Retinal pigment epithelial cell (primary cell): ENCODE data around the gene MGAT5.

Source experiments
- DNase-seq: peaks from one replicate; pipeline ENCODE4 v3.0.0-alpha.2; 2010; ENCODE audit warnings: low read depth
- H3K4me3 ChIP-seq: 2 replicates; pipeline ENCODE4 v1.5.1; 2011; ENCODE audit warnings: mild to moderate bottlenecking, low read length, control low read depth, moderate library complexity
- TF ChIP-seq, protein P1 (sequence below): conservative IDR thresholded peaks from 2 replicates; pipeline ENCODE4 v1.5.1; 2011; ENCODE audit warnings: low read depth, low read length, control low read depth, inconsistent platforms

Gene MGAT5

DNA sequence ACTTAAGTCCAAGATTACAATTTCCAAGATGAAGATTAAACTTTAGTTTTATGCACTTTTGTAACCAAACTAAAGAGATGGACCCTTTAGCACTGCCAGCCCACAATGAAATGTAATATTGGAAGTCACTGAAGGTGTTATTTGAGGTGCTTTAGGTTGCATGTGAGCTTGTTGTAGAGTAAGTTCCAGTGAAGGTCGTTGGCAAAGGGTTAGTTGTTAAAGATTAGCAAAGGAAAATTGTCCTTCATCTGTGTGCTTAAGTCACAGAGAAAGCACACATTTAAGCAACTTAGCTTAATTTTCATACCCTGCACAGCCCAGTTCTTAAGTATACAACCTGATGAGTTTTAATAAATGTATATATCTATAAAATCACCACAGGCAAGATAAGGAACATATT lies 46.7 kb downstream of the MGAT5 start:
- no peak for DNase-seq
- TF ChIP-seq, protein P1, sequence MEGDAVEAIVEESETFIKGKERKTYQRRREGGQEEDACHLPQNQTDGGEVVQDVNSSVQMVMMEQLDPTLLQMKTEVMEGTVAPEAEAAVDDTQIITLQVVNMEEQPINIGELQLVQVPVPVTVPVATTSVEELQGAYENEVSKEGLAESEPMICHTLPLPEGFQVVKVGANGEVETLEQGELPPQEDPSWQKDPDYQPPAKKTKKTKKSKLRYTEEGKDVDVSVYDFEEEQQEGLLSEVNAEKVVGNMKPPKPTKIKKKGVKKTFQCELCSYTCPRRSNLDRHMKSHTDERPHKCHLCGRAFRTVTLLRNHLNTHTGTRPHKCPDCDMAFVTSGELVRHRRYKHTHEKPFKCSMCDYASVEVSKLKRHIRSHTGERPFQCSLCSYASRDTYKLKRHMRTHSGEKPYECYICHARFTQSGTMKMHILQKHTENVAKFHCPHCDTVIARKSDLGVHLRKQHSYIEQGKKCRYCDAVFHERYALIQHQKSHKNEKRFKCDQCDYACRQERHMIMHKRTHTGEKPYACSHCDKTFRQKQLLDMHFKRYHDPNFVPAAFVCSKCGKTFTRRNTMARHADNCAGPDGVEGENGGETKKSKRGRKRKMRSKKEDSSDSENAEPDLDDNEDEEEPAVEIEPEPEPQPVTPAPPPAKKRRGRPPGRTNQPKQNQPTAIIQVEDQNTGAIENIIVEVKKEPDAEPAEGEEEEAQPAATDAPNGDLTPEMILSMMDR, result no peak
- H3K4me3 ChIP-seq, result no peak overlapping the region

DNA sequence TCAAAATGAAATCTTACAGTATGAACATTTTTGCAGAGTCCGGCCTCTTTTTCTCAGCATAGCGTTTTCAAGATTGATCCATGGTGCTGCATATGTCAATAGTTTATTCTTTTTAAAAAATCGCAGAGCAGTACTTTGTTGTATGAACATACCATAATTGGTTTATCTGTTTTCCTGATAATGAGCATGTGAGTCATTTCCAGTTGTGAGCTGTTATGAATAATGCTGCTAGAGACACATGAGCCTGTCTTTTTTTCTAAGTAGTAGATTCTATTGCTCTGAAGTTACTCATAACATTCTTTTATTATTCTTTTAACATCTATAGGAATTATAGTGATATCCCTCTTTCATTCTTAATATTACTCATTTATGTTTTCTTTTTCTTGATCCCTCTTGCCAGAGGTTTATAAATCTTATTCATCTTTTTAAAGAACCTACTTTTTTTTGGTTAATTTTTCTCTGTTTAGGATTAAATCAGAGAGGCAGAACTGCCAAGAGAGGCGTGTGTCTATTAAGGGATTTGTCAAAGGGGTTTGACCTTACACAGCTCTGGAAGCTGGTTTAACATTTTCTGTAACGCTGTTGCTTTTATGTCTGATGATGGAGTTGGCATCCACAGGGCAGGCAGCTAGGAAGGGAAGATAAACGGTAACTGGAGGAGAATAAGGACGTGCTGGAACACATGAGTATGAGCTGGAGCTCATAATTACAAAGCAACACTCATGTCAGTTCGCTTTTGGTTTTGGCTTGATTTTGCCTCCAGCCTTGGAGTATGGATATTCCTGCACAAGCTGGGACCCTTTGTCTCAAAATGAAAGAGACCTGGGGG lies 47.4 kb downstream of the MGAT5 start:
- TF ChIP-seq, protein P1, result no peak
- DNase-seq, result peak; percentile 59
- no peak overlapping the region for H3K4me3 ChIP-seq

DNA sequence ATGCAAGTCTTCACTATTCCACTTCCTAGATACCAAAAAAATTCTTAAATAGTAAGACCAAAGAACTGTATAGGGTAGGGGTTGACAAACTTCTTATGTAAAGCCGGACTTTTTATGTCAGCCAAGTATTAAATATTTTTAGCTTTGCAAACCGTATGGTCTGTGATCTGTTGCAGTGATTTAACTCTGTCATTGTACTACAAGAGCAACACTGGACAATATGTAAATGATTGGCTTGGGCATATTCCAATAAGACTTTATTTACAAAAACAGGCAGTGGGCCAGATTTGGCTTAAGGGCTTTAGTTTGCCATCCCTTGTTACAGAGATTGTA lies 48.0 kb downstream of the MGAT5 start:
- DNase-seq, result peak; percentile 34
- H3K4me3 ChIP-seq, result no peak overlapping the region
- TF ChIP-seq, protein P1, result no peak

DNA sequence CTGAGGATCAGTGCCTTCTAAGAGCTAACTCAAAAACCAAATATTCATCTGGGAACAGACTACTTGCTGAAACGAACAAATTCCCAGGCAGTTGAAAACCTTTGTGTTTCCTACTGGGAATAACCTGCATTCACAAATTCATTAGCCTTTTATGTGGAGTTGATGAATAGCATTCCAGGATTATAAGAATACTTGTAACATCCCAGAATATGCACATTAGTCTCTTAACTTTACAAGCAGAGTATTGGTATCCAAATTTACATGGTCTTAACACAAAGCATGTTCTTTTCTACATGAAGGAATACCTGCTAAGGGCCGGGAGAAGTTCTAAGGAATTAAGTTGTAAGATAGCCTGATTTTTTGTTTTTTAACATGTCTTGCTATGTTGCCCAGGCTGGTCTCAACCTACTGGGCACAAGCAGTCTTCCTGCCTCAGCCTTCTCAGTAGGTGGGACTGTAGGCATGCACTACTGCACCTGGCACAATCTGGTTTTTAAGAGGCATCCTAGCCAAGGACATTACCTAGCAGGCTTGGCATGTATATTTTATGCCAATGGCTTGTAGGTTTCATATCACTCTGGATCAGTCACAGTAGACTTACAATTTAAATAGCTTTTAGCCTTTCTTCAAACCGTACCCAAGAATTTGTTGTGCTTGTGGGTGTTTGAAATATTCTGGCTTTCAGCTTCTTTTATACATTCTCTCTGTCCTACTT lies 50.7 kb downstream of the MGAT5 start:
- no peak overlapping the region for H3K4me3 ChIP-seq
- TF ChIP-seq, protein P1, result no peak
- no peak for DNase-seq

DNA sequence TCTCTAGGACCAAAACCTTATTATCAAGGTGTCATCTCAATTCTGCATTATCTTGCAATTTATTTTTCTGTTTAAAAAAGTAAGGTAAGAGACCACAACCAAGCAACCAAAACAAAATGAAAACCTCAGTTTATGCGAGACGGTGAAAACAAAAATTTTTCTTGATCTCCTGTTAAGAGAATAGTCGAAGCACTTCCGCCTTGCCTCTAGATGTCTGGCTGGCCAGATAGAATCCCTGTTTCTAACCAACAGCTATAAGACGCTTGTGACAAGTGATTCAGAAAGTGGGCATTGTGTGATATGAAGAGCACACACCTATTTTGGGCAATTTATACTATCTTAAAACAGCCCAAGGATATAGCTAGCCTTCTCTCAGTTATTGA lies 51.2 kb downstream of the MGAT5 start:
- DNase-seq, result no peak
- TF ChIP-seq, protein P1, result no peak
- H3K4me3 ChIP-seq, result no peak overlapping the region

DNA sequence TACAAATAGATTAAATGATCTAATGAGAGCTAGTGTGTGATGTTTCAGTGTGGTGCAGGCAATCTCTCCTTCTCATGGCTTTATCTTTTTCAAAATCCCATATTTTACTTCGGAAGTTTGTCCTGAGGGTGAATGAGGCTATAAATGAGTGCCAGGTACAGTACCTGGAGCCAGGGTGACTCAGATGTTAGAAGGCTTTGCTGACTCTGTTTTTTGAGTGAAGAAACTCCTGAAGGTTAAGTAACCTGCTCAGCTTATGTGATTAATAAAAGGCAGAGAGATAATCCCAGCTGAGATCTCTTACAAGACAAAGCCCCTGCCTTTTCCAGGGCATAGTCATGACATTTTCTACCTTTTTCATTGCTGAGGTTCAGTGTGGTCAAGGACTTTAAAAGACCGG lies 52.6 kb downstream of the MGAT5 start:
- TF ChIP-seq, protein P1, result no peak
- no peak overlapping the region for H3K4me3 ChIP-seq
- no peak for DNase-seq

DNA sequence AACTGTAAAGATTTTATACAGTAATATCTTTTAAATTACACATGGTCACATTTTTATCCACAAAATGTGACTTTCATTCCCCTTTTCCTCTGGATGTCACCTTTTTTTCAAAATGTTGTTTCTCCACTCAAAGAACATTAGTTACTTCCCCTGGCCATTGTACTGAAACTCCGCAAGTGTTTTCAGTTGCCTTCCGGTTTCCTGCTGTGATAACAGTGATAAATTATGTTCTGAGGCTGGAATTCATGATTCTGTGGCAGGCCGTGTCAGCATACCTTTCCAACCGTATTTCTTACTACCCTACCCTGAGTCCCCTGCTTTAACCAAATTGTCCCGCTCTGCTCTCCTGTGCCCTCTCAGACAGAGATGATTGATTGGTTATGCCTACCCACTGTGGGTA lies 53.5 kb downstream of the MGAT5 start:
- no peak overlapping the region for H3K4me3 ChIP-seq
- TF ChIP-seq, protein P1, result no peak
- no peak for DNase-seq
